Liver (tissue), 9 donors: Measurements from ENCODE around the gene TJP2. TPM values are rescaled to one million over a fixed set of nuclear protein-coding genes. Genes with fewer than 3 reads are reported as not detected.

Source experiments
- DNase-seq: peaks from one replicate; pipeline ENCODE4 v3.0.0-alpha.2; 2017; ENCODE audit warnings: low spot score
- H3K27ac ChIP-seq, 2 donors: one replicate each; pipeline ENCODE4 v1.7.0; 2013; ENCODE audit warnings: inconsistent platforms in 2 of 2, low read length in 2 of 2, control low read depth in 1 of 2, low read depth in 1 of 2, mild to moderate bottlenecking in 1 of 2
- H3K27me3 ChIP-seq, 4 donors: one replicate each; pipeline versions ENCODE4 v1.6.1 to v1.7.0; 2013; ENCODE audit warnings: low read length in 3 of 4, inconsistent platforms in 1 of 4, mild to moderate bottlenecking in 1 of 4, moderate library complexity in 1 of 4; ENCODE audit not compliant: control insufficient read depth in 4 of 4, insufficient read depth in 4 of 4
- H3K36me3 ChIP-seq, 4 donors: one replicate each; pipeline versions ENCODE4 v1.6.1 to v1.7.0; 2013; ENCODE audit warnings: low read length in 3 of 4, mild to moderate bottlenecking in 3 of 4, low read depth in 1 of 4, moderate library complexity in 1 of 4; ENCODE audit not compliant: control insufficient read depth in 4 of 4, insufficient read depth in 3 of 4
- H3K4me1 ChIP-seq, 4 donors: one replicate each; pipeline versions ENCODE4 v1.6.1 to v1.7.0; 2013; ENCODE audit warnings: low read length in 3 of 4, mild to moderate bottlenecking in 3 of 4, moderate library complexity in 1 of 4; ENCODE audit not compliant: control insufficient read depth in 4 of 4, insufficient read depth in 4 of 4
- H3K4me3 ChIP-seq, 3 donors: one replicate each; pipeline versions ENCODE4 v1.6.1 to v1.7.0; 2013; ENCODE audit warnings: low read length in 3 of 3, control low read depth in 1 of 3, low read depth in 1 of 3, mild to moderate bottlenecking in 1 of 3
- H3K9ac ChIP-seq, 2 donors: one replicate each; pipeline ENCODE4 v1.7.0; 2013; ENCODE audit warnings: low read length in 2 of 2, mild to moderate bottlenecking in 2 of 2, moderate library complexity in 2 of 2, control low read depth in 1 of 2, low read depth in 1 of 2
- H3K9me3 ChIP-seq, 4 donors: one replicate each; pipeline versions ENCODE4 v1.6.1 to v1.7.0; 2013; ENCODE audit warnings: low read length in 3 of 4; ENCODE audit not compliant: control insufficient read depth in 4 of 4
- ATF3 ChIP-seq: IDR thresholded peaks from 2 replicates; pipeline ENCODE4 v1.6.1; 2016; ENCODE audit warnings: antibody characterized with exemption
- CTCF ChIP-seq: fragments of 150-350 bp; IDR thresholded peaks from 2 replicates; pipeline ENCODE4 v1.5.1; 2017; ENCODE audit warnings: improper control_type of control experiment, low read depth, low read length; ENCODE audit not compliant: missing input control
- EGR1 ChIP-seq, 2 donors: IDR thresholded peaks; 2 replicates each; pipeline ENCODE4 v1.6.1; 2016 to 2018; ENCODE audit warnings: antibody characterized with exemption in 2 of 2, low read depth in 2 of 2
- FOXA1 ChIP-seq: IDR thresholded peaks from 2 replicates; pipeline ENCODE4 v1.6.1; 2016; ENCODE audit warnings: antibody characterized with exemption
- FOXA2 ChIP-seq: IDR thresholded peaks from 2 replicates; pipeline ENCODE4 v1.6.1; 2016; ENCODE audit warnings: antibody characterized with exemption
- GABPA ChIP-seq, 2 donors: IDR thresholded peaks in 1 of 2; conservative IDR thresholded peaks in 1 of 2; 2 replicates each; pipeline ENCODE4 v1.6.1; 2016; ENCODE audit warnings: antibody characterized with exemption in 2 of 2, mild to moderate bottlenecking in 1 of 2, moderate library complexity in 1 of 2
- HNF4A ChIP-seq, 2 donors: conservative IDR thresholded peaks; 2 replicates each; pipeline ENCODE4 v1.6.1; 2016; ENCODE audit warnings: antibody characterized with exemption in 2 of 2, mild to moderate bottlenecking in 2 of 2
- HNF4G ChIP-seq: IDR thresholded peaks from 2 replicates; pipeline ENCODE4 v1.6.1; 2016; ENCODE audit warnings: antibody characterized with exemption
- JUND ChIP-seq, 2 donors: IDR thresholded peaks; 2 replicates each; pipeline ENCODE4 v1.6.1; 2016; ENCODE audit warnings: antibody characterized with exemption in 2 of 2
- MAX ChIP-seq: IDR thresholded peaks from 2 replicates; pipeline ENCODE4 v1.6.1; 2016; ENCODE audit warnings: antibody characterized with exemption
- NR2F2 ChIP-seq: IDR thresholded peaks from 2 replicates; pipeline ENCODE4 v1.6.1; 2016; ENCODE audit warnings: antibody characterized with exemption
- RAD21 ChIP-seq, 2 donors: IDR thresholded peaks; 2 replicates each; pipeline ENCODE4 v1.6.1; 2016; ENCODE audit warnings: antibody characterized with exemption in 2 of 2, mild to moderate bottlenecking in 2 of 2
- REST ChIP-seq: IDR thresholded peaks from 2 replicates; pipeline ENCODE4 v1.6.1; 2016; ENCODE audit warnings: antibody characterized with exemption, mild to moderate bottlenecking
- RXRA ChIP-seq, 2 donors: IDR thresholded peaks; 2 replicates each; pipeline ENCODE4 v1.6.1; 2017 to 2018; ENCODE audit warnings: antibody characterized with exemption in 2 of 2, mild to moderate bottlenecking in 1 of 2
- SP1 ChIP-seq: IDR thresholded peaks from 2 replicates; pipeline ENCODE4 v1.6.1; 2018; ENCODE audit warnings: antibody characterized with exemption, mild to moderate bottlenecking
- TAF1 ChIP-seq: conservative IDR thresholded peaks from 2 replicates; pipeline ENCODE4 v1.6.1; 2016; ENCODE audit warnings: antibody characterized with exemption, mild to moderate bottlenecking
- YY1 ChIP-seq: IDR thresholded peaks from 2 replicates; pipeline ENCODE4 v1.6.1; 2016; ENCODE audit warnings: antibody characterized with exemption, mild to moderate bottlenecking
- ZBTB33 ChIP-seq: IDR thresholded peaks from 2 replicates; pipeline ENCODE4 v1.6.1; 2016; ENCODE audit warnings: antibody characterized with exemption
- WGBS: extraction: QIAGEN DNeasy Blood & Tissue Kit; methylation state at CpG from one replicate; pipeline ENCODE4 v1.1.7; 2013; 5-methylcytosine and 5-hydroxymethylcytosine counted together
- polyA plus RNA-seq, 2 donors: library from polyadenylated mRNA; stranded (reverse) in 1 of 2; unstranded in 1 of 2; fragments of 200-250 nt in 1 of 2; fragments of >200 nt in 1 of 2; fragmentation: Nextera tagmentation in 1 of 2; extraction: Ambion mirVana in 1 of 2; gene quantifications; one replicate each; pipeline versions ENCODE4 v1.2.1 to v1.2.3, GENCODE V29; 2013 to 2015
- total RNA-seq, 2 donors: library from RNA; depleted of rRNA; stranded (reverse); fragments of >200 nt; gene quantifications; one replicate each; pipeline ENCODE4 v1.2.3, GENCODE V29; 2014
- donor health status: healthy.
- donor health status: healthy.
- donor health status: healthy.
- donor health status: healthy.
- donor health status: healthy.

The TJP2 gene
- total and polyA plus RNA-seq, 4 donors = 23.2 to 74.0 (median 32.6) TPM

GRCh38 chr9:69199769-69200470, 25.8 kb downstream of the TJP2 start:
- H3K27me3 ChIP-seq = no peaks in the 10 kb centered on the region
- H3K9me3 ChIP-seq = no peaks in the 10 kb centered on the region
- no peak overlapping the region for H3K27ac ChIP-seq
- 89% methylated on average over 9 of the region's 9 CpGs for WGBS
- TF ChIP-seq FOXA2 = no peak
- no peak for TF ChIP-seq HNF4G
- no peak for TF ChIP-seq REST
- TF ChIP-seq YY1 = no peak
- no peak for TF ChIP-seq SP1
- no peak for TF ChIP-seq GABPA (IDR thresholded peaks at IDR 0.05 in 1 of 2, conservative IDR thresholded peaks at IDR 0.05 in 1 of 2)
- H3K9ac ChIP-seq = no peak overlapping the region
- peaks cover 0 to 4% (median 1%) of the 10 kb centered on the region in 4 donors for H3K36me3 ChIP-seq
- no peak overlapping the region for H3K4me3 ChIP-seq
- peaks cover 3 to 50% (median 33%) of the 10 kb centered on the region in 4 donors for H3K4me1 ChIP-seq
- no peak for DNase-seq

- Histone ChIP-seq H3K4me1 (peaks cover 9 to 35% (median 23%) of the 10 kb centered on the region in 4 donors), H3K27me3 (no peaks in the 10 kb centered on the region), H3K36me3 (peaks cover 0 to 4% (median 1%) of the 10 kb centered on the region in 4 donors), H3K9me3 (no peaks in the 10 kb centered on the region), H3K27ac (no peak overlapping the region), H3K4me3 (no peak overlapping the region), H3K9ac (no peak overlapping the region)
- TF ChIP-seq RAD21 (IDR thresholded peaks at IDR 0.05) (no peak), HNF4A (conservative IDR thresholded peaks at IDR 0.05) (no peak), REST (no peak), GABPA (IDR thresholded peaks at IDR 0.05 in 1 of 2, conservative IDR thresholded peaks at IDR 0.05 in 1 of 2) (no peak), MAX (no peak), YY1 (no peak), NR2F2 (no peak), EGR1 (IDR thresholded peaks at IDR 0.05; ENCODE audit: low read depth in 2 of 2) (no peak), FOXA2 (no peak), FOXA1 (no peak), TAF1 (no peak), SP1 (no peak), JUND (IDR thresholded peaks at IDR 0.05) (no peak), ATF3 (no peak), HNF4G (no peak), ZBTB33 (no peak), RXRA (IDR thresholded peaks at IDR 0.05) (no peak), CTCF (no peak)
- WGBS = 97% methylated on average over 4 of the region's 4 CpGs
- DNase-seq = no peak
These were observed 28.5 kb downstream of the TJP2 start for GRCh38 chr9:69202556-69202955.
